Activated CD4-positive, CD25-positive, alpha-beta regulatory T cell treated with anti-CD3 and anti-CD28 coated beads, Interleukin-2, amount 50 U/mL, for 16 hours (primary cell): ENCODE data around the gene FAM9B.
A peak's percentile ranks its signal among the peaks of the same experiment; 100 is the strongest.
"Not testable (repeated sequence)": the region's sequence is repeated elsewhere in the genome, so short reads cannot be mapped to it uniquely, and the experiment has no call there.

ENCODE experiments used
- DNase-seq: peaks from one replicate; pipeline ENCODE4 v3.0.0-alpha.2; 2020; ENCODE audit warnings: low read depth, low spot score

Gene FAM9B

DNA sequence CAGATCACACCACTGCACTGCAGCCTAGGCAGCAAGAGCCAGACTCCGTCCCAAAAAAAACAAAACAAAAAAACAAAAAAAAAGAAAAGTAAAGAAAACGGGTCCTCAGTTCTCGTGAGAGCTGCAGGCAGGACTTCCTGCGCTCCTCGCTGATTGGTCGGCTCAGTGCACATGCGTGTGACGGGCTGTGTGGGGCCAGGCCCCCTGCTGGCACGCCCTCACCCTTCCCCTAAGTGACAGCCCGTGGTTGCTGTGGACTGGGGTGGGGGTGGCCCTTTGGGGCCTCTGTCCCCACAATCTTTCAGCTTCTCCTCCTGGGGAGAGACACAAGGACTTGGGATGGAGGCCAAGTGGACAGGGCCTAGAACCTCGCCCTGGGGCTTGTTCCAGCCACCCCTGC, at the start of gene FAM9B:
FAM9B (minus strand) TSS at position 139 of the 400 bp plus-strand sequence. CDS start 1,141 bp downstream, outside the sequence.
- no peak for DNase-seq

DNA sequence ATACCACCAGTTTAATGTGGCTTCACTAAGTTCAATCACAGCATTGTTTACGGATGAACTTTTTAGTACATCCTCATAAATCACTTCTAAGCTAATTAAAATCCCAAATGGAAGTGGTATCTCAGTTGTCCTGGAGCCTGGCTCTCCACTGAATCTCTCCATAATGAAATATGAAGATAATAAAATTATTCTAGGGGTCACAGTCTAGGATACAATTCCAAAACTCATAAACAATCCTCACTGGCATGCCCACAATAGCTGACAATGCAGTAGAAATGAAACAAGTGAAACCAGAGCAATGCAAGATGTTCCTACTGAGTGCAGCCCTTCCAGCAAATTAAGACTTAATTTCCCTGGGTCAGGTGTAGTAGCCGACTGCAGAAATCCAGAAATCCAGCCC, 47.3 kb upstream of the FAM9B start:
- no peak for DNase-seq

DNA sequence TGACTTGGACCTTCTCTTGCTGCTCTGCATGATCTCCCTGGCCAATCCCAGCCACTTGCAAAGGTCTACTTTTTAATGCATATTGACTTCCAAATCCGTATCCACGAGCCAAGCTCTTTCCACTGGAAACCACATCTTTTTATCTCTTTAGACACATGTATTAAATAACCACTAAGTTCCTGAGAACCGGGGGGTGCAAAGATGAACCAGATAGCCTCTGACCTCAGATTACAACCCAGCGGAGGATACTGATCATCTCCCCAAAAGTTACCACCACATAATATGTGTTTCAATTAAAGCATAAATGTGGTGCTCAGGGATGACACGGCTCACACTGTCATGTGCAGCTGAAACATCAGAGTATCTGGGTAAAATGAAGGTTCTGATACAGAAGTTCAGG, 40.4 kb upstream of the FAM9B start:
- no peak for DNase-seq

DNA sequence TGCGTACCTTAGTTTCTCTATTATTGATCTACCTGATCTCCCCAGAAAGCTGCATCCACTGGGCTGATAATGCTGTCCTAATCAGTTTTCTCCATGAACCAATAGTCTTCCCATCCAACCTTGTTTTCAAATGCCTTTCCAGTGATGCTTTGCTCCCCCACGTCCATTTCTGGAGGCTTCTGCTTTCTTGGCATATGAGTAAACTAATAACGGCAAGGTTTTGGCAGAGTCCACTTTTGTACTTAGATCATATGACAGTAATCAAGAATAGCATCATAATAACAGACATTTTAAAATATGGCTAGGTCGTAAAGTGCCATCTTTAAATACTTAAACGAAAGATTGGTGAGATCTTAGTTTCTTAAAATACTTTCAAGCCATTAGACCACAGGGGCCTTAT, 38.4 kb upstream of the FAM9B start:
- no peak for DNase-seq

DNA sequence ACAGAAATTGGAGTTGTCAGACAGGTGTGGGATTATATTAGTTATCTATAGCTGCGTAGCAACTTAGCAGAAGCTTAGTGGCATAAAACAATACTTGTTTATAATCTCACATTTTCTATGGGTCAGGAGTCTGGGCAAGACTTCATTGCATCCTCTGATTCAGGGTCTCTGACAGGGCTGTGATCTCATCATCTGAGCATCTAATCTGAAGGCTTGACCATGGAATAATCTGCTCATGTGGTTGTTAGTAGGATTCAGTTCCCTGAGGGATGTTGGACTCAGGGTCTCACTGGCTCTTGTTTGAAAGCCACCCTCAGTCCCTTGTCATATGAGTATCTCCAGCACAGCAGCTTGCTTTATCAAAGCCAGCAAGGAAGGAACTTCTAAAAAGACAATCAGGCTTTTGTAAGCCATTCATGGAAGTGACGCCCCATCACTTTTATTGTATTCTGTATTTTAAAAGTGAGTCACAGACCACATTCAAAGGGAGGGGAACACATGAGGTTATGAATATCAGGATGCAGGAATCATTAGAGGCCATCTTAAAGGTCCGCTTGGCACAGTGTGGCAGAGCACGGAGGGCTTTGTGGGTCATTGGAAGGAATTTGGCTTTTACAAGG, 37.2 kb upstream of the FAM9B start:
- no peak for DNase-seq

DNA sequence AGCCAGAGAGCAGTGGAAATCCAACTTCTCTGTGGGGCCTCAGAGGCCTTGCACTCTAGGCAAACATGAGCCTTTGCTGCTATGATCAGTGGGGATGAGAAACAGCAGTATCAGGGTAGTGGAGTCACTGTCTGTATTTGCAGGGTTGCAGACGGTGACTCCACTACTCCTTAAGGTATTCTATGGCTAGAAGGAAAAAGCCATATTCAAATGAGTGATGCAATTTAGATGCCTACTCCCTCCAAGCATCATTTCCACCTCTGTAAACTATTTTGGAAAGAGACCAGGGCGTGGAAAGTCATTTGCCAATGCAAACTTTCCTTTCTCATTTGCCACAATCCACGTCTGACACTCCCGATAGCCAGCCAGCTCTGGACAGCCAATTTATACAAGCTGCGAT, 35.6 kb upstream of the FAM9B start:
- no peak for DNase-seq

DNA sequence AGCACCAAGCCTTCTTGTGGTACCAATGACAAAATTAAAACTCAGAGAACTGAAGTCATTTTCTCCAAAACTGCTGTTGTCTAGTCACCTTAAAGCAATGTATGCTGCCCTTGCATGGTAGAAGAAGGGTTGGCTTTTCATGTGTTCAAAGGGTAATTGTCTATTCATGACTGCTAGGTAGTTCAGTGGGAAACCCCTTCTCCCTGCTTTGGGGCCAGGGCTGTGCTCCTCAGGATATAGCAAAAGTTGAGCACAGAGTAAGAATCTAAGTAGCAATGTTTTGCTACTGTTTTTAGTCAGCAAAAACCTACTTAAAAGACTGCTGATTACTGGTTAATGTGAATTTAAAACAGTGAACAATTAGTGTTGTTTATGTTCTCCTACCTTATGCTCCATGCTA, 30.8 kb upstream of the FAM9B start:
- no peak for DNase-seq

DNA sequence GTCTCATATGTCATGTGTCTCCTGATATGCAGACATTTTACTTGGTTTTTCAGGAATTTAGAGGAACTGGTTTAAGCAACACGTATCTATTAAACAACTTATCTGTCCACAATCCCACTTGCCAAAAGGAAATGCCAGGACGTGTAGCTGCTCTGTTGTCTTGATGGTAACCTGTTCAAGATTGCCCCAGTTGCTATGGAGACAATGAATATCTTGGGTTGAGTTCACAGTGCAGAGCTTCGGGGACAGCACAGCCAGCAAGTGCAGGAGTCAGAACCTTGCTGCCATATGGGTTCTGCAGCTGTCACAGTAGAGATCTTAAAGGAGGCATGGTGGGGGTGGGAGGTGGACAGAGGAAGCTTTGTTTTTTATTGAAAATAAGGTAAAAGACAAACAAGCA, 28.7 kb upstream of the FAM9B start:
- DNase-seq = no peak

DNA sequence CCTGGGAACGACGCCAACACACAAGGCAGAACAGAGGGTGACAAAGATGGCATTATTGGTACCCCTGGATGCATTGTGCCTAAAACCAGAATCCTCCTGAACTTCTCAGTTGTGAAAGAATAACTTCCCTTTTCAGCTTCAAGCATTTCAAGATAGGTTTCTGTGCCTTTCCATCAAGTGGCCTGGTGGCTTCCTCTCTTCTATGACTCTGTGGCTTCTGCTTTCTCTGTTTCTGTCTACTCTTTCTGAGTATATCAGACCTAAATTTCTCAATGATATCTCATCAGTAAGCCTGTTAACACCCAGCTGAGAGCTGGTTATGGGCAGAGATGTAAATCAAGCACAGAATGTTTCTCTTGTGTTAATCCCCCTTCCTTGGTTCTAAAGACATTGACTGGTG, 21.4 kb upstream of the FAM9B start:
- no peak for DNase-seq

DNA sequence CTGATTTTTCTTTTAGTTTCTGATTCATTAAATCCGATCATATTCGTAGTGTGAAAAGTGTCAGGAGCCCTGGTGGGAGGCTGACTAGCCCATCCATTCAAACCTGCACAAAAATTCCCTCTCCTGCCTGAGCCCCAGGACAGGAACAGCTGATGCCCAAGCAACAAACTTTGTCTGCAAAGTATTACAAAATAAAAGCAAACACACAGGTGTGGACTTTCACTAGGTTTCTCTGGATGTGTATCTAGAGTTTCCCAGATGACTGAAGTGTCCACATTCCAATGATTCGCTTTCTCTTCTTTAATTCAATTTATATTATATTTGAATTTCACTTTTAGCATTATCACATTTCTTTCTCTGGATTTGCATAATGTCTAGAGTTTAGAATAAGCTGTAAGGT, 18.2 kb upstream of the FAM9B start:
- DNase-seq = no peak

DNA sequence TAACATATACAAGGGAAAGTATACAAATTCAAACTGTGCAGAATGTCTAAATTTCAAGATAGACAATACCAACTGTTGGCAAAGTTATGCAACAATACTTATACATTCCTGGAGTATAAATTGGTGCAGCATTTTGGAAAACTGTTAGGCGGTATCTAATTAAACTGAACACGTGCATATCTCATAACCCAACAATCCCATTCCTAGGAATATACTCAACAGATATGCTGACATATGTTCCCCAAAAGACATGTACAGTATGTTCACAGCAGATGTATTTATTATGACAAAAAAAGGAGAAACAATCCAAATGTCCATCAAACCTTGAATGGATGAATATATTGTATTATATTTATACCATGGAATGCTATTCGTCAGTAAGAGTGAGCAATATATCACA, 16.4 kb upstream of the FAM9B start:
- DNase-seq = no peak

DNA sequence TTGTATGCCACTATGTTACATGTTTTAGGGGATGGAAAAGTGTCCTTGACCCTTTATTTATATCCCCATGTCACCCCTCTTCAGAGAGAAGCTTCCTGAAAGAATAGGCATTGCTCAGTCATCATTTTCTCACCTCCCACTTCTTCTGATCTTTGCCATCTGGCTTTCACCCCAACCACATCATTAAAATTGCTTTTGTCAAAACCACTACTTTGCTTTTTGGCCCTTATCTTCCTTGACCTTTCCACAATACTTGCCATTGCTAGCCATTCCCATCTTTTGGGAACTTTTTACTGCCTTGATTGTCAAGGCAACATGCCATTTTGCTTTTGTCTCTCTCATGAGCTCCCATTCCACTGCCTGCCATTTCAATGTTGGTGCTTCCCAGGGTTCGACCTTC, 14.9 kb upstream of the FAM9B start:
- DNase-seq = no peak

DNA sequence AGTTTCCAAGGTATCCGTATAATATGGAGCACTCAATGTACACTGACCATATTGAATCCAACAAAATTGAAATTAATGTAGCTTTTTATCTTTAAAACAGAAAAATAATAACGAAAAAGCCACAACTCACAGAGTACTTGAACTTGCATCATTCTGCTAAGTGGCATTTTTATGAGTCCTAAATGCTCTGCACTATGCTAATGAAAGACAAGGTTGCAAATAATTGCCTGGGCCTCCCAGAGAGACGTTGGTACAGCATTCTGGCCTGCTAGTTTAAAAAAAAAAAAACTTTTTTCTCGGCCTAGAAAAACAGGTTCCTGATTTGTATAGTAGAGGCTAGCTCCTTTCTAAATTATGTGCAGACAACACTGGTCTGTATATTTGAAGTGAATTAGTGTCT, 4.3 kb upstream of the FAM9B start:
- no peak for DNase-seq

DNA sequence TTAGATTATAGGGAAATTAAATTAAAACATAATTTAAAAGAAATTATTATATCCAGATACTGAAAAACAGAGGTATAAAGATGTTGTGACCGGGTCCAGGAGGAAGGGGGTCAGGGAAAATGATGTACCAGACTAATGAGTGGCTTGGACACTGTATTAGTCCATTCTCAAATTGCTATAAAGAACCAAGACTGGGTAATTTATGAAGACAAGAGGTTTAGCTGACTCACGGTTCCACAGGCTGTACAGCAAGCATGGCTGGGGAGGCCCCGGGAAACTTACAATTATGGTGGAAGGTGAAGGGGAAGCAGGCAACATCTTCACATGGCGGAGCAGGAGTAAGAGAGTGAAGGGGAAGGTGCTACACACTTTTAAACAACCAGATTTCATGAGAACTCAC, 3.4 kb upstream of the FAM9B start:
- DNase-seq = no peak

DNA sequence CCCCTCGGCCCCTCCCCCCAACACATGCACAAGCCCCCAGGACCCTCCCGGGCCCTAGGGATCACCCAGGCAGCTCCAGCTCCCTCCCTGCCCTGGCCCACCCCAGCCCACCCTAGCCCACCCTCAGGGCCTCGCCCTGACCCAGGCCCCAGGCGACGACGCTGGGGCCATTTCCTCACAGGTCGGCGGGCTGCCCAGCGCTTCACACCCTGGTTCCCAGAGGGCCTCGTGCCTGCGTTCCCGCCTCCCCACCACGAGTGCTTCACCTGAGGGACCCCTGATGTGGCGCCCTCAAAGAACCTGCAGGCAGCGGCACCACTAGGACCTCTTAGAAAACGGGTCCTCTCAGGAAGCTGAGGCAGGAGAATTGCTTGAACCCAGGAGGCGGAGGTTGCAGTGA, 341 bp downstream of the FAM9B start:
- DNase-seq = no peak

DNA sequence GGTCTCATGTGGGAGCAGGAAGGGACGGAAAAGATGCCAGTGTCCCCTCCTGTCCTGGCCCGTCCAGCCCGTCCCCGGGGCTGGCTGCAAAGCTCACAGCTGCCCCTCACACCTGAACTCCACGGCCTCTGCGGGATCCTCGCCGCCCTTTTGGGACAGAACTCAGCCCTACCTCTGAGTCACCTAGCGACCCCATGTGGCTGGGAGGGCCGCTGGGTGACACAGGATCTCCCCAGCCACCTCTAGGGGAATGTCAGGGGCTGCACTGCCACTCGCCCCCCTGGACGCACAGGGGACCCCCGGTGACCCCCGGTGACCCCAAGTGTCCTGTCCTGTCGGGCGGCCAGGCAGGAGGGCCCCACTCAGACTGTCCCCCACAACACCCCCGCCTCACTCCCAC, 748 bp downstream of the FAM9B start:
- DNase-seq = no peak

DNA sequence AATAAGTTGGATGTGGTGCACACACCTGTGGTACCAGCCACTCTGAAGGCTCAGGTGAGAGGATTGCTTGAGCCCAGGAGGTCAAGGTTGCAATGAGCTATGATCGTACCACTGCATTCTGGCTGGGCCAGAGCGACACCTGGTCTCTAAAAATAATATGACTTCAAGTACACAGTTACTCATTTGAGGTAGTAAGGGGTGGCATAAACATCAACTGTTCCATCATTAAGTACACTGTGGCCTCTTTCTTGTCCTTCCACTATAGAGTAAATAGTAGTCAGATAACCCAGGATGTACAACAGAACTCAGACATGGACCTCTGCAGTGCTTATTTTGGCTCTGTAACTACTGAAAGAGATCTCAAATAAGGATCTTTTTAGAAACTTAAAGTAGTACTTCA, 10.6 kb downstream of the FAM9B start:
- no peak for DNase-seq

DNA sequence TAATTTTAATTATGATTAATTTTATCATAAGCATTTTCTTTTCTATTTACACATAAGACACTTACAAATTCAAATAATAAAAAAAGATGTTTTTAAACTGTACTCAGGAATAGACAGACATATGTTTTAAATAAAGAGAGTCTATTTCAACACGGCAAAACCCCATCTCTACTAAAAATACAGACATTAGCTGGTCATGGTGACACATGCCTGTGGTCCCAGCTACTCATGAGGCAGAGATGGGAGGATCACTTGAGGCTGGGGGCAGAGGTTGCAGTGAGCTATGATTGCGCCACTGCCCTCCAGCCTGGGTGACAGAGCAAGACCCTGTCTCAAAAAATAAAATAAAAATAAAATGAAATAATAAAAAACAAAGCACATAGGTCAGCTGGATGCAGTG, 14.8 kb downstream of the FAM9B start:
- DNase-seq = no peak

DNA sequence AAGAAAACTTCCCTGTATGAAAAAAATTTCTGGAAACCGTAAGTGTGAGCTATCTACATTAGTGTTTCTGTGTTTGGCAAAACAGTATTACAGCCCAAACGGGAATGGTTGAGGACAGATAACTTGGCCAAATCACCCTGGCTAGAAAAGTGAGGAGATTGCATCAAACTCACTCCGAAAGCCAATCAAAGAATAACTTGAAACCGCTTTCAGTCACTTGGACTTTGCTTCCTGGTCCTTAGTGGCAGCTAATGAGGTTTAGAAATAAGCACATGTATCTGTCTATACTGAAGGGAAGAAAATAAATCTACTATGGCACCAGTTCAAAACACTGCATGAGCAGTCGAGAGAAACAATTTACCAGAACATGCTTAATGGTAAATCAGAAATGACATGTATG, 15.6 kb downstream of the FAM9B start:
- DNase-seq = not testable (repeated sequence)

DNA sequence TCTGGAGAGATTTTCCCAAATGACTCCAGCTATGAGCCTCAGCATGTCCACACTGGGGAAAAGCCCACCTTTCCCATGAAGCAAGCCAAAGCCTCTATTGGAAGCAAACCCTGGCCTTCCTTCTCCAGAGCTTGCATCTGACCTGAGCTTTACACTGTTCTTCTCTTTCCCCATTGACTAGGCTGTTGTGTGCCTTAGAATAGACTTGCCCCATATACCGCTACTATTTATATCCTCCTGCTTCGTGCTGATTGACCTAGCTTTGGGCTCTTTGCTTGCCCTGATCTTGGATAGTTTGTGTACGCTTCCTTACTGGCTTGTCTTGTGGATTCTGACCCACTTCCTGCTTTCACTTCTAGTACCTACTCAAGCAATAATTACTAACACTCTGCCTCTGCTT, 30.9 kb downstream of the FAM9B start:
- no peak for DNase-seq

DNA sequence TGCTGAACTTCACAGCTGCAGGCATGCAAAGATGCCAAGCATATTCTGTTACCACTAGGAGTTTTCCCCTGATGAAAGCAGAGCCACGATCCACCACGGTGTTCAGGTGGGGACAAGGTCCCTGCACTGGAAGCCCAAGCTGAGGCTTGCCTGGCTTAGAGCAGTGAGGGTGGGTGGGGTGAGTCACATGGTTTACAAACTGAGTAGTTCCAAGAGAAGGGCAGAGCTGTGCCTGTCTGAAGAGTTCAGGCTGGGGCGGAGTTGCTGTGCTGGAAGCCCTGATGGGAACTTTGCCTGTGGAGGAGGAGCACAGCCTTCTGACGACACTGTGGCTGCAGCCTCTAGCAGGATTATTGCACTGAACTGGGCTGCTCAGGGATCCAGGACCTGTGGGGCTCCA, 45.5 kb downstream of the FAM9B start:
- DNase-seq = no peak

DNA sequence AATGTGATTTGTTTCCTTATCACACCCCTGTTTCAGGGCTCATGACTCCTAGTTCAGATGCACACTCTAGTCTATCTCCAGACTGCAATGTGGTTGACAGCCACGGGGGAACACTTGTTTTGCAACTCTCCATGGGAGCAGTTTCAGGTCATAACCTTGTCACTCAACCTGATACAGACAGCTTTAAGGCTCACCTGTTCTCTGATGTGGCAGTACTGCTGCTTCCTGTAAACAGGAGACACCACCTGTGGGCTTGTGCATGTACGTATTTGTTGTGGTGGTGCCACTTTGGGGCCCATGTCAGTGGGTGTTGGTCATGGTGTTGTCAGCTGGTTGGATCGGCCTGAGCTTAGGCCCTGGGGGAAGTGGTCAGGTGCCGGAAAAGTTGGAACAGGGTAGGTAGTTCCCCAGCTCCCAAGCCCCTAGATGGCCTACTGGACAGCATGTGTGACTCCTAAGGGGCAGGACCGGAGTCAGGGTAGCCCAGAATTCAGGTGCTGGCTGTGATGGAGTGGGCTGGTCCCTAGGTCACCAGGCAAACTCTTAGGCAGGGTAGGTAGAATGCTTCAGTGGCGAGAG, 46.2 kb downstream of the FAM9B start:
- peak; percentile 10 for DNase-seq

DNA sequence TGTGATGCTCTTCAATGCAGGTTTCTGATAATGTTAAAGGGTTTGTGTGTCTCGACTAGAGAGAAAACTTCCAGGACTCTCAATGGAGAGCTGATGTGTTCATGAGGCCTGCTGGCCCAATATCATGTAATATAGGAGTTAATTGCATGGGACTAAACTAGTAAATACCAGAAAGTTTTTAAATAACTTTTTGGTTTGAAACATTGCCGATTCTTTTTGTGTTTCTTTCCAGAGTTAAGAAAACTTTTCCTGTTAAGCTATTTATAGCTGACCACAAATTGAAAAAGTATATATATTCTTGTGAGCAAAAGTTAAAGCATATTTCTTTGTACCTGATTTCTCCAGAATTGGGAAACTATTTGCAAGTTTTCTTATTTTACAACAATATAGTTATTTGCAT, 49.7 kb downstream of the FAM9B start:
- DNase-seq = no peak

DNA sequence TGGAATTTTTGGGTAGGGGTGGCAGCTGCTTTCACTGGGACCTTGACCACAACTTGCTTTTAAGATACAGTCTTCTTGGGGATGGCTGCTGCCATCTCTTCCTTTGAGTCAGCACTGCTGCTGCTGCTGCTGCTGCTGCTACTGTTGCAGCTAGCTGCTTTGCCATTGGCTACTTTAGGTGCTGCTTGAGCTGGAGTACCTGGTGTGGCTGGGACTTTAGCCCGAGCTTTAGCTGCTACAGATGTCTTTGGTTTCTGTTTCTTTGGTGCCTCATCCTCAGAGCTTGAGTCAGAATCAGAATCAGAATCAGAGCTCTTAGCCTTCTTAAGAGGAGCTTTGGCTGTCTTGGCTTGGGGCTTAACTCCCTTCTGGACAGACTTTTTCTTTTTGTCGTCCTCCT, 52.2 kb downstream of the FAM9B start:
- no peak for DNase-seq
